Measurements from ENCODE around the gene COL26A1.

DNA sequence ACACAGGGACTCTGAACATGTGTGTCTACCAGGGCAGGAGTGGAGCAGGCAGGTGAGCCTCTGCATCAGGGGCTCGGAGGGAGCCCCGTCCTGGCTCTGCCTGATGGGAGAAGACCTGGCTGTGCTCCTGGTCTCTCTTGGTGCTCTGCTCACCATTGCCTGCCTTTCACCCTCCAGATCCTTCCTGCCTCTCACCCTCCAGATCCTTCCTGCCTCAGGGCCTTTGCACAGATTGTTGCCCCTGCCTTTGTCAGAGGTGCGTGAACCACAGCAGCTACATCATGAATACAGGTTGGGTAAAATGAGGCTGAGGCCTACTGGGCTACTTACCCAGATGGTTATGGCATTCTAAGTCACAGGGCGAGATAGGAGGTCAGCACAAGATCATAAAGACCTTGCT is 16.6 kb downstream of the COL26A1 start:
- TF ChIP-seq CTCF (conservative IDR thresholded peaks at IDR 0.05; ENCODE audit: low read length) (no peak), EZH2phosphoT487 (IDR thresholded peaks at IDR 0.05; ENCODE audit: borderline replicate concordance, low read depth, low read length) (no peak)

All from OCI-LY7 (cell line).